Psoas muscle (tissue), 8 donors: ENCODE results near the gene SRSF6. TPM values are rescaled to one million over a fixed set of nuclear protein-coding genes. Genes with fewer than 3 reads are reported as not detected.
"Not testable (repeated sequence)": the region's sequence is repeated elsewhere in the genome, so short reads cannot be mapped to it uniquely, and the experiment has no call there.

Experiments used
- ATAC-seq, 4 donors: fragments of 200-7000 bp; cut with Tn5 transposase; one replicate each; pipeline ENCODE4 v1.9.1; 2020; ENCODE audit warnings: moderate library complexity in 3 of 4, mild to moderate bottlenecking in 2 of 4
- DNase-seq, 2 donors: peaks; one replicate each; pipeline ENCODE4 v3.0.0-alpha.2; 2020
- H3K27ac ChIP-seq: fragments of 200-600 bp; one replicate; pipeline ENCODE4 v1.8.0; 2022
- H3K27me3 ChIP-seq, 3 donors: fragments of 200-600 bp in 1 of 3; one replicate each; pipeline versions ENCODE4 v1.6.1 to v1.8.0; 2013 to 2022; ENCODE audit warnings: low read length in 2 of 3, mild to moderate bottlenecking in 2 of 3, moderate library complexity in 1 of 3; ENCODE audit not compliant: insufficient read depth in 3 of 3
- H3K36me3 ChIP-seq, 2 donors: fragments of 200-600 bp in 1 of 2; one replicate each; pipeline versions ENCODE4 v1.6.1 to v1.8.0; 2013 to 2022; ENCODE audit warnings: low read depth in 1 of 2, mild to moderate bottlenecking in 1 of 2, moderate library complexity in 1 of 2; ENCODE audit not compliant: insufficient read depth in 1 of 2
- H3K4me1 ChIP-seq: fragments of 200-600 bp; one replicate; pipeline ENCODE4 v1.8.0; 2022
- H3K4me3 ChIP-seq: fragments of 200-600 bp; one replicate; pipeline ENCODE4 v1.8.0; 2022; ENCODE audit warnings: mild to moderate bottlenecking
- H3K9me3 ChIP-seq: fragments of 200-600 bp; one replicate; pipeline ENCODE4 v1.8.0; 2022
- CTCF ChIP-seq: fragments of 200-600 bp; IDR thresholded peaks from one replicate; pipeline ENCODE4 v1.8.0; 2022; ENCODE audit warnings: antibody characterized with exemption
- WGBS, 3 donors: extraction: QIAGEN DNeasy Blood & Tissue Kit; methylation state at CpG; one replicate each; pipeline versions ENCODE4 v1.1.6 to v1.1.7; 2013; 5-methylcytosine and 5-hydroxymethylcytosine counted together
- intact Hi-C, 2 donors: fragments of 100-400 bp; cut with DNase I; formaldehyde crosslinking; loops; one replicate each; pipeline versions ENCODE4 v1.11.0 to v1.14.2; 2022
- polyA plus RNA-seq, 3 donors: library from polyadenylated mRNA; stranded (reverse); fragments of 200-250 nt; gene quantifications; one replicate each; pipeline ENCODE4 v1.2.3, GENCODE V29; 2013
- total RNA-seq, 4 donors: library from RNA; stranded (reverse); fragmentation: NEBNext Ultra II Directional in 2 of 4; extraction: Animal tissue kit (Norgen Biotek cat#: 25700) in 2 of 4; gene quantifications; one replicate each; pipeline versions ENCODE4 v1.2.1 to v1.2.4, GENCODE V29; 2021 to 2023
- donor health status: healthy with polysubstance abuse.
- donor health status: DM: no; HTN: no; CAD: no; lungs with moderate emphysema.
- donor health status: Bipolar disorder and iron deficiency.
- donor health status: healthy.
- donor health status: DM: yes; HTN: yes; CAD: no.
- donor health status: DM: no; HTN: no; CAD: no.
- donor health status: DM: no; HTN: no; CAD: no.
- donor health status: DM: yes; HTN: yes; CAD: no.

The SRSF6 gene
- total and polyA plus RNA-seq, 7 donors = 26.3 to 76.9 (median 38.9) TPM

- Histone ChIP-seq H3K4me3 (no peak overlapping the region), H3K4me1 (no peaks in the 10 kb centered on the region), H3K27me3 (no peaks in the 10 kb centered on the region), H3K9me3 (no peaks in the 10 kb centered on the region), H3K36me3 (no peaks in the 10 kb centered on the region), H3K27ac (no peak overlapping the region)
- no peak for DNase-seq
- 88 to 93% (median 90%) methylated on average over 2 of the region's 2 CpGs for WGBS, 3 donors
- TF ChIP-seq CTCF = no peak
- ATAC-seq = no peak
- intact Hi-C loops = no loop called here
Measured at GRCh38 chr20:43490038-43490437, 32.3 kb downstream of the SRSF6 start.

- no peaks in the 10 kb centered on the region for H3K27me3 ChIP-seq
- H3K9me3 ChIP-seq = no peaks in the 10 kb centered on the region
- ATAC-seq = no peak
- WGBS, 3 donors = 94 to 96% (median 96%) methylated on average over 3 of the region's 3 CpGs
- H3K36me3 ChIP-seq = no peaks in the 10 kb centered on the region
- no peak overlapping the region for H3K27ac ChIP-seq
- TF ChIP-seq CTCF = no peak
- intact Hi-C loops = no loop called here
- no peak overlapping the region for H3K4me3 ChIP-seq
- H3K4me1 ChIP-seq = no peaks in the 10 kb centered on the region
- DNase-seq = no peak
Measured at GRCh38 chr20:43492101-43492500, 34.4 kb downstream of the SRSF6 start.

GRCh38 chr20:43495388-43495787 is 37.7 kb downstream of the SRSF6 start:
- DNase-seq (no peak), ATAC-seq (no peak)
- intact Hi-C loops = no loop called here
- Histone ChIP-seq H3K27ac (no peak overlapping the region), H3K9me3 (no peaks in the 10 kb centered on the region), H3K4me1 (no peaks in the 10 kb centered on the region), H3K4me3 (no peak overlapping the region), H3K36me3 (no peaks in the 10 kb centered on the region), H3K27me3 (no peaks in the 10 kb centered on the region)
- 40 to 72% (median 53%) methylated on average over 2 of the region's 2 CpGs for WGBS, 3 donors
- TF ChIP-seq CTCF = no peak

GRCh38 chr20:43502021-43502420 is 44.3 kb downstream of the SRSF6 start:
- ATAC-seq, H3K36me3 ChIP-seq, H3K4me3 ChIP-seq, DNase-seq, intact Hi-C loops, H3K27ac ChIP-seq, H3K4me1 ChIP-seq, H3K9me3 ChIP-seq: not testable (repeated sequence)
- 94 to 95% (median 95%) methylated on average over 8 of the region's 8 CpGs for WGBS, 3 donors
- H3K27me3 ChIP-seq = peaks cover 0 to 23% (median 4%) of the 10 kb centered on the region in 3 donors

- ATAC-seq (no peak), DNase-seq (no peak)
- Histone ChIP-seq H3K27me3 (peaks cover 0 to 30% (median 6%) of the 10 kb centered on the region in 3 donors), H3K9me3 (no peaks in the 10 kb centered on the region), H3K36me3 (no peaks in the 10 kb centered on the region), H3K4me1 (no peaks in the 10 kb centered on the region), H3K4me3 (no peak overlapping the region), H3K27ac (no peak overlapping the region)
- intact Hi-C loops = loop anchor here in 1 of 2 donors (5.0 kb wide), 1 partner anchor 44 kb away; no protein-coding TSS in a partner anchor
- 96% methylated on average over 7 of the region's 7 CpGs for WGBS, 3 donors
- TF ChIP-seq CTCF = no peak
Measured at GRCh38 chr20:43506238-43506637, 48.5 kb downstream of the SRSF6 start.
